ENCODE measurements around the gene CORIN.
"Not testable (repeated sequence)": the region's sequence is repeated elsewhere in the genome, so short reads cannot be mapped to it uniquely, and the experiment has no call there.

Gene CORIN

DNA sequence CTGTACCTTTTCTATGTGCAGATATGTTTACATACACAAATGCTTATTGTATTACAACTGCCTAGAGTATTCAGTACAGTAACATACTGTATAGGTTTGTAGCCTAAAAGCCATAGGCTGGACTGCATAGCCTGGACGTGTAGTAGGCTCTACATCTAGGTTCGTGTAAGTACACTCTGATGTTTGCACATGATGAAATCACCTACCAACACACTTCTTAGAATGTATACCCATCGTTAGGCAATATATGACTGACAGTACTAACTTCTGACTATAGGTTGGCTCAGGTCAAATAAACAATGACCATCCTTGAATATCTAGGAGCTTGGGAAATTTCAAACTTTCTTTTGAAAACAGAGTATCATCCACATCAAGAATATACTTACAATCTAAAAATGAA lies 139.0 kb downstream of the CORIN start:
- no peaks in the 10 kb centered on the region for H3K36me3 ChIP-seq (ENCODE audit: control insufficient read depth in 4 of 4, insufficient read depth in 4 of 4, low read length in 3 of 4)
- 93% methylated on average over 3 of the region's 3 CpGs for WGBS (ENCODE audit: insufficient coverage)
- no peaks in the 10 kb centered on the region for H3K4me1 ChIP-seq (ENCODE audit: control extremely low read depth in 1 of 4, control insufficient read depth in 4 of 4, insufficient read depth in 4 of 4, low read length in 3 of 4)
- H3K27ac ChIP-seq (ENCODE audit: insufficient read depth in 1 of 2, low read depth in 1 of 2, low read length in 2 of 2, poor library complexity in 1 of 2, severe bottlenecking in 2 of 2), result no peak overlapping the region
- no peaks in the 10 kb centered on the region for H3K9me3 ChIP-seq (ENCODE audit: control extremely low read depth in 1 of 5, control insufficient read depth in 4 of 5, insufficient read depth in 2 of 5, low read depth in 1 of 5, low read length in 4 of 5)
- ChIA-PET POLR2A (no interaction called here), CTCF (interaction anchor here (1.6 to 2.0 kb wide), 2 partner anchors 11 to 29 kb away, joined by 4 to 6 read pairs; no protein-coding TSS in a partner anchor)
- peaks cover 0 to 2% (median 0%) of the 10 kb centered on the region in 5 experiments for H3K27me3 ChIP-seq (replicated peaks in 2 of 5; ENCODE audit: control insufficient read depth in 4 of 5, insufficient read depth in 5 of 5, low read length in 4 of 5)
- DNase-seq, result no peak
- H3K4me3 ChIP-seq (ENCODE audit: control insufficient read depth in 1 of 7, extremely low read depth in 1 of 7, insufficient read depth in 4 of 7, low read depth in 2 of 7, low read length in 6 of 7), result no peak overlapping the region

DNA sequence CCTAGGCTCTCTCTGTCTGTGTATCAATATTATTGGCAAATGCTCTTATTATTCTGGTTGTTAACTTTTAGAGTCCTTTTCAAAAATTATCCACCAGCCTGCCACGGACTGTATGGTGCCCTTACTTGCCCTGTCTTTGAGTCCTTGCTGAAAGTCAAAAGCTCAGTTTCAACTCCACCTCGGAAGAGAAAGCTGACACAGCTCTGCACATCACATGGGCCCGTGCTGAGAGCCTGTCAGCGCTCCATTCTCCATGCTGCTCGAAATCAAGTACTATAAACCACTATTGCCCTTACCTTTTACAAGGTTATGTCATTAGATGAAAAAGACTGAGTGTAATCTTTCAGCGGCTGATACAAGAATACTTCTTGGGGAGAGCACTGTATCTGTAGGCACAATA lies 141.0 kb downstream of the CORIN start:
- Histone ChIP-seq H3K36me3 (ENCODE audit: control insufficient read depth in 4 of 4, insufficient read depth in 4 of 4, low read length in 3 of 4) (no peaks in the 10 kb centered on the region), H3K4me1 (ENCODE audit: control extremely low read depth in 1 of 4, control insufficient read depth in 4 of 4, insufficient read depth in 4 of 4, low read length in 3 of 4) (no peaks in the 10 kb centered on the region), H3K27ac (ENCODE audit: insufficient read depth in 1 of 2, low read depth in 1 of 2, low read length in 2 of 2, poor library complexity in 1 of 2, severe bottlenecking in 2 of 2) (no peak overlapping the region), H3K4me3 (ENCODE audit: control insufficient read depth in 1 of 7, extremely low read depth in 1 of 7, insufficient read depth in 4 of 7, low read depth in 2 of 7, low read length in 6 of 7) (no peak overlapping the region), H3K9me3 (ENCODE audit: control extremely low read depth in 1 of 5, control insufficient read depth in 4 of 5, insufficient read depth in 2 of 5, low read depth in 1 of 5, low read length in 4 of 5) (no peaks in the 10 kb centered on the region), H3K27me3 (replicated peaks in 2 of 5; ENCODE audit: control insufficient read depth in 4 of 5, insufficient read depth in 5 of 5, low read length in 4 of 5) (peaks cover 0 to 2% (median 0%) of the 10 kb centered on the region in 5 experiments)
- POLR2A ChIA-PET, result no interaction called here
- WGBS (ENCODE audit: insufficient coverage), result 100% methylated on average over 2 of the region's 6 CpGs
- DNase-seq, result no peak
- CTCF ChIA-PET, result interaction anchor here (1.0 to 1.5 kb wide), 4 partner anchors 9 to 144 kb away, joined by 3 to 4 read pairs (median 4); no protein-coding TSS in a partner anchor

DNA sequence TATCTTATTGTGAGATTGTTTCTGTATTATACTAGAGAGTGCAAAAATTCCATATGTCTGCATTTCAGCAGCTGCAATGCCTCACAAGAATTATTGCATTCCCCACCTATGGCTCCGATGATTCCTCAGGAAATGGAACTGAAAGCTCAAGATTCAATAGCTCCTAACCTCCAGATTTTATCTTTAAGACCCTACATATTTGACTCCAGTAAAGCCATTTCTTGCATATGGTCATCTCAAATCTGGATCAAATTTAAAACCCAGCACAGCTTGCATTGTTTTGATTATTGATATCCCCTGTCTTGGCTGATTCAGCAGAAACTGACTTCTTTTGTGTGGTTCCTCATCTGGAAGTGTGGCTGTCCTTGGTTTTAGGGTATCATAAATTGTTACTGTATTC lies 142.6 kb downstream of the CORIN start:
- Histone ChIP-seq H3K36me3 (ENCODE audit: control insufficient read depth in 4 of 4, insufficient read depth in 4 of 4, low read length in 3 of 4) (no peaks in the 10 kb centered on the region), H3K9me3 (ENCODE audit: control extremely low read depth in 1 of 5, control insufficient read depth in 4 of 5, insufficient read depth in 2 of 5, low read depth in 1 of 5, low read length in 4 of 5) (no peaks in the 10 kb centered on the region), H3K27me3 (replicated peaks in 2 of 5; ENCODE audit: control insufficient read depth in 4 of 5, insufficient read depth in 5 of 5, low read length in 4 of 5) (peaks cover 0 to 2% (median 0%) of the 10 kb centered on the region in 5 experiments), H3K4me1 (ENCODE audit: control extremely low read depth in 1 of 4, control insufficient read depth in 4 of 4, insufficient read depth in 4 of 4, low read length in 3 of 4) (no peaks in the 10 kb centered on the region), H3K27ac (ENCODE audit: insufficient read depth in 1 of 2, low read depth in 1 of 2, low read length in 2 of 2, poor library complexity in 1 of 2, severe bottlenecking in 2 of 2) (no peak overlapping the region), H3K4me3 (ENCODE audit: control insufficient read depth in 1 of 7, extremely low read depth in 1 of 7, insufficient read depth in 4 of 7, low read depth in 2 of 7, low read length in 6 of 7) (no peak overlapping the region)
- CTCF ChIA-PET, result interaction anchor here (1.7 to 2.5 kb wide), 2 partner anchors 10 to 141 kb away, joined by 4 to 7 read pairs; no protein-coding TSS in a partner anchor
- no peak for DNase-seq
- WGBS (ENCODE audit: insufficient coverage), result 86% methylated on average over 1 of the region's 1 CpG
- POLR2A ChIA-PET, result no interaction called here

- H3K27ac ChIP-seq (ENCODE audit: insufficient read depth in 1 of 2, low read depth in 1 of 2, low read length in 2 of 2, poor library complexity in 1 of 2, severe bottlenecking in 2 of 2), result no peak overlapping the region
- POLR2A ChIA-PET, result no interaction called here
Observed at GRCh38 chr4:47694322-47694721, 143.5 kb downstream of the CORIN start.

DNA sequence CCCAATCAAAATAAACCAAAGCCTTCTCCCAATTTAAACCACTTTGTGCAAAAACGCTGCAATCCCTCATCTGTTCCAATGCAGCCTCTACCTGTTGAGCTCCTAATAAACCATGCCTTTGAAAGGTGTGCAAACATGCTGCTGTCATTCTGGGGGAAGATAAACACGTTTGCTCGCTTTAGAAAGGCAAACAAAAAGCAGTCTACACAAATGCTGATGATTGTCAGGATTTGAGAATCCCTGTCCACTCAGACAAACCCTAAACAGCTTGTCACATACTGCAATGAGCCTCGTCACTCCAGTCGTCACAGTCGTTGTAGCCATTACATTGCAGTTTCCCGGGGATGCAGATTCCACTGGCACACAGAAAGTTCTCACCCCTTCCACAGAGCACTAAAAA lies 145.2 kb downstream of the CORIN start:
- H3K4me3 ChIP-seq (ENCODE audit: control insufficient read depth in 1 of 7, extremely low read depth in 1 of 7, insufficient read depth in 4 of 7, low read depth in 2 of 7, low read length in 6 of 7), result no peak overlapping the region
- 87% methylated on average over 6 of the region's 7 CpGs for WGBS (ENCODE audit: insufficient coverage)
- ChIA-PET CTCF (interaction anchor here (0.6 to 1.7 kb wide), 3 partner anchors 28 to 147 kb away, joined by 3 to 4 read pairs (median 3); no protein-coding TSS in a partner anchor), POLR2A (no interaction called here)
- no peaks in the 10 kb centered on the region for H3K4me1 ChIP-seq (ENCODE audit: control extremely low read depth in 1 of 4, control insufficient read depth in 4 of 4, insufficient read depth in 4 of 4, low read length in 3 of 4)
- no peak for DNase-seq
- H3K27ac ChIP-seq (ENCODE audit: insufficient read depth in 1 of 2, low read depth in 1 of 2, low read length in 2 of 2, poor library complexity in 1 of 2, severe bottlenecking in 2 of 2), result no peak overlapping the region
- H3K36me3 ChIP-seq (ENCODE audit: control insufficient read depth in 4 of 4, insufficient read depth in 4 of 4, low read length in 3 of 4), result no peaks in the 10 kb centered on the region
- no peaks in the 10 kb centered on the region for H3K9me3 ChIP-seq (ENCODE audit: control extremely low read depth in 1 of 5, control insufficient read depth in 4 of 5, insufficient read depth in 2 of 5, low read depth in 1 of 5, low read length in 4 of 5)
- H3K27me3 ChIP-seq (replicated peaks in 2 of 5; ENCODE audit: control insufficient read depth in 4 of 5, insufficient read depth in 5 of 5, low read length in 4 of 5), result no peaks in the 10 kb centered on the region

More at GRCh38 chr4:47694322-47694721, 143.5 kb downstream of the CORIN start:
- Histone ChIP-seq H3K9me3 (ENCODE audit: control extremely low read depth in 1 of 5, control insufficient read depth in 4 of 5, insufficient read depth in 2 of 5, low read depth in 1 of 5, low read length in 4 of 5) (no peaks in the 10 kb centered on the region), H3K4me3 (ENCODE audit: control insufficient read depth in 1 of 7, extremely low read depth in 1 of 7, insufficient read depth in 4 of 7, low read depth in 2 of 7, low read length in 6 of 7) (no peak overlapping the region), H3K36me3 (ENCODE audit: control insufficient read depth in 4 of 4, insufficient read depth in 4 of 4, low read length in 3 of 4) (no peaks in the 10 kb centered on the region), H3K27me3 (replicated peaks in 2 of 5; ENCODE audit: control insufficient read depth in 4 of 5, insufficient read depth in 5 of 5, low read length in 4 of 5) (peaks cover 0 to 2% (median 0%) of the 10 kb centered on the region in 5 experiments), H3K4me1 (ENCODE audit: control extremely low read depth in 1 of 4, control insufficient read depth in 4 of 4, insufficient read depth in 4 of 4, low read length in 3 of 4) (no peaks in the 10 kb centered on the region)
- CTCF ChIA-PET, result interaction anchor here (1.1 to 2.5 kb wide), 4 partner anchors 11 to 238 kb away, joined by 4 to 7 read pairs (median 4); no protein-coding TSS in a partner anchor
- no peak for DNase-seq
- 100% methylated on average over 1 of the region's 1 CpG for WGBS (ENCODE audit: insufficient coverage)

- POLR2A ChIA-PET; H3K36me3 ChIP-seq (ENCODE audit: control insufficient read depth in 4 of 4, insufficient read depth in 4 of 4, low read length in 3 of 4); H3K9me3 ChIP-seq (ENCODE audit: control extremely low read depth in 1 of 5, control insufficient read depth in 4 of 5, insufficient read depth in 2 of 5, low read depth in 1 of 5, low read length in 4 of 5); DNase-seq; H3K27ac ChIP-seq (ENCODE audit: insufficient read depth in 1 of 2, low read depth in 1 of 2, low read length in 2 of 2, poor library complexity in 1 of 2, severe bottlenecking in 2 of 2); H3K4me3 ChIP-seq (ENCODE audit: control insufficient read depth in 1 of 7, extremely low read depth in 1 of 7, insufficient read depth in 4 of 7, low read depth in 2 of 7, low read length in 6 of 7); H3K4me1 ChIP-seq (ENCODE audit: control extremely low read depth in 1 of 4, control insufficient read depth in 4 of 4, insufficient read depth in 4 of 4, low read length in 3 of 4); H3K27me3 ChIP-seq (replicated peaks in 2 of 5; ENCODE audit: control insufficient read depth in 4 of 5, insufficient read depth in 5 of 5, low read length in 4 of 5): not testable (repeated sequence)
- CTCF ChIA-PET, result interaction anchor here (0.6 kb wide), 1 partner anchor 122 kb away, joined by 3 read pairs; no protein-coding TSS in a partner anchor
- 100% methylated on average over 1 of the region's 1 CpG for WGBS (ENCODE audit: insufficient coverage)
Observed at GRCh38 chr4:47691757-47692383, 146.0 kb downstream of the CORIN start.

DNA sequence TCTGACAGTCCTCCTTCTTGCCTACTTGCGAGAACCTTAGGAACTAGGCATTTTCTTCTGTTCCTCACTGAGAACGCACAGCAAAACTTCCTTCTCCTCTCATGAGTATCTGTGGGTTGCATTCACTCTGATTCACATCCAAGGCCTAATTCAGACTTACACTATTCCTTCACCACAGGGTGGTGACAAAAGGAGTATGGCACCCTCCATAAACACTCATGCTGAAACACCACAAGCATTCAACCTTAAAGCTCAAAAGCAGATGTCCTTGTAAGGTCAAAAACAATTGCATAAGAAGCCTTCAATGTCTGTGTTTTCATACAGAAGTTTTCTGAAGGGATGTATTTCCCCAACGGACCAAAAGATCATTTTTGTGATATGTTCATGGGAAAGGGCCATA lies 147.3 kb downstream of the CORIN start:
- 75% methylated on average over 1 of the region's 3 CpGs for WGBS (ENCODE audit: insufficient coverage)
- H3K27me3 ChIP-seq (replicated peaks in 2 of 5; ENCODE audit: control insufficient read depth in 4 of 5, insufficient read depth in 5 of 5, low read length in 4 of 5), result no peaks in the 10 kb centered on the region
- ChIA-PET POLR2A (no interaction called here), CTCF (interaction anchor here (0.8 to 1.6 kb wide), 4 partner anchors 19 to 243 kb away, joined by 3 to 4 read pairs (median 4); no protein-coding TSS in a partner anchor)
- H3K27ac ChIP-seq (ENCODE audit: insufficient read depth in 1 of 2, low read depth in 1 of 2, low read length in 2 of 2, poor library complexity in 1 of 2, severe bottlenecking in 2 of 2), result no peak overlapping the region
- no peak overlapping the region for H3K4me3 ChIP-seq (ENCODE audit: control insufficient read depth in 1 of 7, extremely low read depth in 1 of 7, insufficient read depth in 4 of 7, low read depth in 2 of 7, low read length in 6 of 7)
- no peaks in the 10 kb centered on the region for H3K9me3 ChIP-seq (ENCODE audit: control extremely low read depth in 1 of 5, control insufficient read depth in 4 of 5, insufficient read depth in 2 of 5, low read depth in 1 of 5, low read length in 4 of 5)
- no peaks in the 10 kb centered on the region for H3K36me3 ChIP-seq (ENCODE audit: control insufficient read depth in 4 of 4, insufficient read depth in 4 of 4, low read length in 3 of 4)
- H3K4me1 ChIP-seq (ENCODE audit: control extremely low read depth in 1 of 4, control insufficient read depth in 4 of 4, insufficient read depth in 4 of 4, low read length in 3 of 4), result no peaks in the 10 kb centered on the region
- no peak for DNase-seq
